IMR-90 (cell line): ENCODE results near the gene PLPP7. TPM values are rescaled to one million over a fixed set of nuclear protein-coding genes. Genes with fewer than 3 reads are reported as not detected.
A peak's percentile ranks its signal among the peaks of the same experiment; 100 is the strongest.

ENCODE experiments used
- ATAC-seq: fragments of 200-7000 bp; cut with Tn5 transposase; 2 replicates; pipeline ENCODE4 v1.9.1; 2020; ENCODE audit warnings: low read depth, mild to moderate bottlenecking, moderate library complexity
- BruUV-seq: library from RNA; stranded (reverse); fragments of 400-500 nt; replicated peaks from 2 replicates; lab custom pipeline; 2021; lab: Mats Ljungman, UMichigan
- CTCF ChIA-PET: fragments of 300-600 bp; formaldehyde crosslinking; extraction: SDS; loops from one replicate; lab custom pipeline; 2021; ENCODE audit warnings: antibody characterized with exemption; lab: Yijun Ruan, JAX
- POLR2A ChIA-PET: fragments of 300-600 bp; sonication (Branson Sonifier 250); formaldehyde crosslinking; loops from one replicate; lab custom pipeline; 2022; ENCODE audit warnings: antibody characterized with exemption; ENCODE audit not compliant: unreplicated experiment; lab: Charles Lee
- DNase-seq: peaks from one replicate; pipeline ENCODE4 v3.0.0; 2013
- H2AFZ ChIP-seq: replicated peaks from 2 replicates; pipeline ENCODE3; 2013; ENCODE audit warnings: low read length, mild to moderate bottlenecking; ENCODE audit not compliant: poor library complexity
- H2AK5ac ChIP-seq: 2 replicates; pipeline ENCODE4 v1.6.1; 2013; ENCODE audit warnings: low read depth, low read length, inconsistent platforms
- H2AK9ac ChIP-seq: replicated peaks from 2 replicates; pipeline ENCODE3; 2013; ENCODE audit warnings: mild to moderate bottlenecking, low read depth, low read length, moderate library complexity; ENCODE audit not compliant: poor library complexity
- H2BK120ac ChIP-seq: 2 replicates; pipeline ENCODE4 v1.6.1; 2013; ENCODE audit warnings: low read depth, low read length, inconsistent platforms
- H2BK15ac ChIP-seq: 3 replicates; pipeline ENCODE4 v1.6.1; 2013; ENCODE audit warnings: low read depth, low read length, inconsistent platforms
- H2BK20ac ChIP-seq: 2 replicates; pipeline ENCODE4 v1.6.1; 2013; ENCODE audit warnings: low read depth, mild to moderate bottlenecking, inconsistent platforms, low read length, moderate library complexity
- H2BK5ac ChIP-seq: 2 replicates; pipeline ENCODE4 v1.6.1; 2013; ENCODE audit warnings: mild to moderate bottlenecking, low read depth, low read length, inconsistent platforms; ENCODE audit not compliant: poor library complexity, severe bottlenecking
- H3K14ac ChIP-seq: replicated peaks from 2 replicates; pipeline ENCODE4 v1.6.1; 2013; ENCODE audit warnings: low read depth, low read length, inconsistent platforms
- H3K18ac ChIP-seq: 2 replicates; pipeline ENCODE4 v1.6.1; 2013; ENCODE audit warnings: low read depth, low read length, control low read depth
- H3K23ac ChIP-seq: 2 replicates; pipeline ENCODE4 v1.6.1; 2013; ENCODE audit warnings: low read depth, low read length, inconsistent platforms
- H3K27ac ChIP-seq: 2 replicates; pipeline ENCODE4 v1.5.1; 2013; ENCODE audit warnings: mild to moderate bottlenecking, control low read depth, low read length; ENCODE audit not compliant: insufficient read depth
- H3K27me3 ChIP-seq: 2 replicates; pipeline ENCODE4 v1.6.1; 2013; ENCODE audit warnings: low read length; ENCODE audit not compliant: control insufficient read depth, insufficient read depth
- H3K36me3 ChIP-seq: 2 replicates; pipeline ENCODE4 v1.6.1; 2013; ENCODE audit warnings: low read length, mixed read lengths; ENCODE audit not compliant: control insufficient read depth, insufficient read depth
- H3K4ac ChIP-seq: 2 replicates; pipeline ENCODE4 v1.6.1; 2013; ENCODE audit warnings: low read depth, low read length, inconsistent platforms
- H3K4me1 ChIP-seq: 2 replicates; pipeline ENCODE4 v1.6.1; 2013; ENCODE audit warnings: low read length, mixed read lengths; ENCODE audit not compliant: control insufficient read depth, insufficient read depth
- H3K4me2 ChIP-seq: 2 replicates; pipeline ENCODE4 v1.6.1; 2013; ENCODE audit warnings: low read depth, mild to moderate bottlenecking, control low read depth, low read length, moderate library complexity
- H3K4me3 ChIP-seq: 2 replicates; pipeline ENCODE4 v1.5.1; 2013; ENCODE audit warnings: low read depth, mild to moderate bottlenecking, control low read depth, low read length, moderate library complexity; ENCODE audit not compliant: insufficient read depth
- H3K56ac ChIP-seq: 2 replicates; pipeline ENCODE4 v1.6.1; 2013; ENCODE audit warnings: low read length, inconsistent platforms; ENCODE audit not compliant: insufficient read depth; ENCODE audit errors: extremely low read depth
- H3K79me1 ChIP-seq, 2 experiments: 2 replicates each; pipeline ENCODE4 v1.6.1; 2013; ENCODE audit warnings: low read length in 2 of 2, inconsistent platforms in 1 of 2, low read depth in 1 of 2
- H3K9ac ChIP-seq: 2 replicates; pipeline ENCODE4 v1.6.1; 2013; ENCODE audit warnings: low read depth, low read length, control low read depth
- H3K9me1 ChIP-seq: 2 replicates; pipeline ENCODE4 v1.6.1; 2013; ENCODE audit warnings: low read length, inconsistent platforms; ENCODE audit not compliant: insufficient read depth
- H3K9me3 ChIP-seq: 2 replicates; pipeline ENCODE4 v1.6.1; 2013; ENCODE audit warnings: low read length; ENCODE audit not compliant: control insufficient read depth, insufficient read depth
- H4K20me1 ChIP-seq: 2 replicates; pipeline ENCODE4 v1.6.1; 2013; ENCODE audit warnings: low read length, inconsistent platforms; ENCODE audit not compliant: insufficient read depth
- H4K5ac ChIP-seq: 2 replicates; pipeline ENCODE4 v1.6.1; 2013; ENCODE audit warnings: mild to moderate bottlenecking, low read depth, low read length, control low read depth
- H4K8ac ChIP-seq, 2 experiments: 2 replicates each; pipeline ENCODE4 v1.6.1; 2013; ENCODE audit warnings: low read depth in 2 of 2, low read length in 2 of 2, control low read depth in 1 of 2, inconsistent platforms in 1 of 2
- H4K91ac ChIP-seq: 2 replicates; pipeline ENCODE4 v1.6.1; 2013; ENCODE audit warnings: low read depth, low read length, inconsistent platforms; ENCODE audit not compliant: insufficient read depth
- BHLHE40 ChIP-seq: fragments of 150-350 bp; IDR thresholded peaks from 2 replicates; pipeline ENCODE4 v1.6.1; 2016; ENCODE audit warnings: mild to moderate bottlenecking, low read depth, low read length
- FOS ChIP-seq: fragments of 150-350 bp; IDR thresholded peaks from 2 replicates; pipeline ENCODE4 v1.6.1; 2016; ENCODE audit warnings: low read depth, low read length
- MAFK ChIP-seq: IDR thresholded peaks from 2 replicates; pipeline ENCODE4 v1.6.1; 2012; ENCODE audit warnings: low read depth, low read length, improper control_type of control experiment
- MXI1 ChIP-seq: IDR thresholded peaks from 2 replicates; pipeline ENCODE4 v1.6.1; 2012; ENCODE audit warnings: low read depth, mild to moderate bottlenecking, low read length, moderate library complexity, borderline replicate concordance
- NFE2L2 ChIP-seq: fragments of 150-350 bp; IDR thresholded peaks from 2 replicates; pipeline ENCODE4 v1.6.1; 2016; ENCODE audit warnings: low read depth, mild to moderate bottlenecking, low read length
- POLR2A ChIP-seq: IDR thresholded peaks from 2 replicates; pipeline ENCODE4 v1.6.1; 2012; ENCODE audit warnings: mild to moderate bottlenecking, low read depth, low read length
- RAD21 ChIP-seq: IDR thresholded peaks from 2 replicates; pipeline ENCODE4 v1.6.1; 2012; ENCODE audit warnings: low read length, improper control_type of control experiment
- RCOR1 ChIP-seq: IDR thresholded peaks from 2 replicates; pipeline ENCODE4 v1.6.1; 2012; ENCODE audit warnings: mild to moderate bottlenecking, low read length, improper control_type of control experiment; ENCODE audit not compliant: insufficient replicate concordance
- SMC3 ChIP-seq: fragments of 150-350 bp; IDR thresholded peaks from 2 replicates; pipeline ENCODE4 v1.6.1; 2016; ENCODE audit warnings: low read depth, mild to moderate bottlenecking, antibody characterized with exemption, low read length, moderate library complexity
- WGBS, 2 experiments: methylation state at CpG; one replicate each; pipeline versions ENCODE4 v1.1.5 to v1.1.7; 2013; ENCODE audit warnings: missing lambda C conversion rate in 2 of 2; ENCODE audit not compliant: insufficient read length in 1 of 2; ENCODE audit errors: extremely low coverage in 2 of 2; 5-methylcytosine and 5-hydroxymethylcytosine counted together
- dilution Hi-C: fragments of 300-500 bp; cut with HindIII; formaldehyde crosslinking; loops from one replicate; pipeline ENCODE4 v1.14.3; 2018; ENCODE audit warnings: low sequenced_read_pairs; ENCODE audit not compliant: unreplicated experiment
- in situ Hi-C: fragments of 300-500 bp; cut with MboI; formaldehyde crosslinking; loops from 3 replicates; pipeline ENCODE4 v1.14.3; 2019; ENCODE audit warnings: low sequenced_read_pairs, inconsistent platforms, mixed read lengths
- intact Hi-C: fragments of 100-400 bp; cut with micrococcal nuclease; formaldehyde crosslinking; loops from 2 replicates; pipeline ENCODE4 v1.10.0; 2022
- polyA plus RNA-seq, 3 experiments: library from polyadenylated mRNA; depleted of rRNA; stranded (reverse); fragments of >200 nt; gene quantifications; 2 replicates each; pipeline ENCODE4 v1.2.3, GENCODE V29; 2012; ENCODE audit warnings: low replicate concordance in 1 of 3
- total RNA-seq: library from RNA; depleted of rRNA; stranded (reverse); fragments of >200 nt; gene quantifications from 2 replicates; pipeline ENCODE4 v1.2.3, GENCODE V29; 2012
- TF ChIP-seq, protein P1 (sequence below): fragments of 150-350 bp; IDR thresholded peaks from 2 replicates; pipeline ENCODE4 v1.6.1; 2016; ENCODE audit warnings: low read depth, mild to moderate bottlenecking, low read length, moderate library complexity, borderline replicate concordance

The PLPP7 gene
- total and polyA plus RNA-seq, 2 of the 4 experiments (the other 2 are of a cell fraction), result 0.54 to 1.2 TPM

DNA sequence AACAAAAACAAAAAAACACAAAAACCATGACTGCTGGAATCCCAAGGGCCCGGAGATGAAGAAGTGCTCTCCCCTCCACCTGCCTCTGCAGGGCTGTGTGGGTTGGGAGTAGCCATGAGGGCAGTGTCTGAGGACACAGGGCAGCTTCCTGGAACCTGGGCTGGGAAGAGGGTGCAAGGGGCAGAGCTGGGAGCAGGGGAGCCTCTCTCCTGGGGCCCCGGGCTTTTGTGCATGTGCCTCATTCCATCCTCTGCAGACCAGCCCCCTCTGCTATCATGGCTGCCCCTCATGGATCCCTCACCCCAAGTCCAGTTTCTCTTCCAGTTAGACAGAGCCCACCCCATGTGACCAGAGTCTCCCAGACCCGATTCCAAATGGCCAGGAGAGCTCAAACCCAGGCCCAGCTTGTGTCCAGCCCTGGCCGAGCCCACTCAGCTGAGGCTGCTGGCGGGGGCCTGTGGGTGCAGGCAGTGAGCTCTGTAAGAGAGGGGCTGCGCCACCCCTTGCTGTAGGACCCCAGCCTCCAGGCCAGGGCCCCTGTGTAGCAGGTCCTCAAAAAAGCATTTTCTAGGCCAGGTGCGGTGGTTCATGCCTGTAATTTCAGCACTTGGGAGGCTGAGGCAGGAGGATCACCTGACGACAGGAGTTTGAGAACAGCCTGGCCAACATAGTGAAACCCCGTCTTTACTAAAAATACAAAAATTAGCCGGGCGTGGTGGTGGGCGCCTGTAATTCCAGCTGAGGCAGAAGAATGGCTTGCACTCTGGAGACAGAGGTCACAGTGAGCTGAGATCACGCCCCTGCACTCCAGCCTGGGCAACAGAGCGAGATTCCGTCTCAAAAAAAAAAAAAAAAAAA lies 44.5 kb downstream of the PLPP7 start:
- TF ChIP-seq MXI1 (no peak), POLR2A (no peak), RCOR1 (no peak), FOS (no peak), BHLHE40 (no peak), NFE2L2 (no peak), SMC3 (no peak), MAFK (no peak), RAD21 (no peak)
- TF ChIP-seq, protein P1, sequence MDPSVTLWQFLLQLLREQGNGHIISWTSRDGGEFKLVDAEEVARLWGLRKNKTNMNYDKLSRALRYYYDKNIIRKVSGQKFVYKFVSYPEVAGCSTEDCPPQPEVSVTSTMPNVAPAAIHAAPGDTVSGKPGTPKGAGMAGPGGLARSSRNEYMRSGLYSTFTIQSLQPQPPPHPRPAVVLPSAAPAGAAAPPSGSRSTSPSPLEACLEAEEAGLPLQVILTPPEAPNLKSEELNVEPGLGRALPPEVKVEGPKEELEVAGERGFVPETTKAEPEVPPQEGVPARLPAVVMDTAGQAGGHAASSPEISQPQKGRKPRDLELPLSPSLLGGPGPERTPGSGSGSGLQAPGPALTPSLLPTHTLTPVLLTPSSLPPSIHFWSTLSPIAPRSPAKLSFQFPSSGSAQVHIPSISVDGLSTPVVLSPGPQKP, result no peak
- DNase-seq (no peak), ATAC-seq (no peak)
- Histone ChIP-seq H3K79me1 (no peaks in the 10 kb centered on the region), H4K5ac (no peak overlapping the region), H3K56ac (no peak overlapping the region), H3K9me3 (no peaks in the 10 kb centered on the region), H3K4me3 (no peak overlapping the region), H2BK20ac (peak overlapping the region; percentile 80; the same call in 1 of the 2 replicates), H3K4ac (no peak overlapping the region), H2BK5ac (no peak overlapping the region), H2BK15ac (no peak overlapping the region), H3K4me1 (no peaks in the 10 kb centered on the region), H3K9ac (no peak overlapping the region), H4K8ac (no peak overlapping the region), H2AK9ac (peak overlapping the region; percentile 37), H4K91ac (no peak overlapping the region), H3K23ac (no peak overlapping the region), H2BK120ac (no peak overlapping the region; the same call in 1 of the 2 replicates), H3K14ac (no peak overlapping the region), H3K9me1 (no peaks in the 10 kb centered on the region), H3K27ac (no peak overlapping the region), H3K18ac (no peak overlapping the region), H2AK5ac (peak overlapping the region; percentile 9; the same call in 1 of the 2 replicates), H4K20me1 (no peaks in the 10 kb centered on the region), H3K27me3 (no peaks in the 10 kb centered on the region), H3K36me3 (no peaks in the 10 kb centered on the region), H3K4me2 (no peak overlapping the region), H2AFZ (peak overlapping the region; percentile 33)
- ChIA-PET POLR2A (no interaction called here), CTCF (interaction anchor here (1.0 to 1.5 kb wide), 2 partner anchors 16 to 317 kb away, joined by 3 read pairs; no protein-coding TSS in a partner anchor)
- BruUV-seq, result no TSS peak
- intact Hi-C loops, result no loop called here
- WGBS, 2 experiments, result 94% methylated on average over 11 of the region's 15 CpGs; no CpG with 5 or more reads in 1 of the 2 experiments
- in situ Hi-C loops, result no loop called here
- dilution Hi-C loops, result no loop called here
